ENCODE data around the gene TACC2.
"Not testable (repeated sequence)": the region's sequence is repeated elsewhere in the genome, so short reads cannot be mapped to it uniquely, and the experiment has no call there.

TACC2 gene

DNA sequence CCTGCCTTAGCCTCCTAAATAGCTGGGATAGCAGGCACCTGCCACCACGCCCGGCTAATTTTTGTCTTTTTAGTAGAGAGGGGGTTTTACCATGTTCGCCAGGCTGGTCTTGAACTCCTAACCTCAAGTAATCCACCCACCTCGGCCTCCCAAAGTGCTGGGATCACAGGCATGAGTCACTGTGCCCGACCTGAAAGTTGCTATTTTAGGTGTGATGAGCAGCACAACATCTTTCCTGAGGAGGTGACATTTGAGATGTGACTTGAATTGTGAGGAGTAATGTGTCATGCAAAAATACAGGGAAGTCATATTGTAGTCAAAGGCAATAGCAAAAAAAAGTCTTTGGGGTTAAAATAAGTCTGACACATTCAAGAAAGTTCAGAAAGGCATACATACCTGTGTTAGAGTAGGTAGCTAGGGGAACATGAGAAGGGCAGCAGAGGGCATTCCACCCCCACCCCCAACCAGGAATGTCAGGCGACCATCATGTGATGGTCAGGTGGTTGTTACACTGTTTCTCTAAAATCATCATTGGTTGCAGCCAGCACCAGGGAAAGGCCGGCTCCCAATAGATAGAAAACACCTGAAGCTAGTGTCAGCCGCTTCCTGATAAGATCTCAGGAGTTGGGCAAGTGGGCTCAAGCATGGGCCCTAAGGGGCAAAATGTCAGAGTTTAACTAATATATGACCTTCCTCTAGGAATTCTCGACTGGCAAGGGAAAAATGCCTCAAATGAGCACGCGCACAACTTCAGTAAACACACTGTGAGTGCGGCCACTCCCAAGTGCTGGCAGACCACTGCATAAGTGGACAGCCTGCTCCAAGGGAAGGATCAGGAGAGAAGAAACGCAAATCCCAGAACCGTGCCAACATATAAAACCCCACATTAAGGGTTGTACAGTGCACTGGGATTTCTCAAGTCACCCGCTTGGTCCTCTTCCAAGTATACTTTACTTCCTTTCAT is at the start of gene TACC2:
TACC2 (plus strand) TSS at position 803 of the 964 bp plus-strand sequence. CDS start 32,819 bp downstream, outside the sequence.
- no peak for DNase-seq

- no peak for DNase-seq
Measured at GRCh38 chr10:121941532-121941931, 47.4 kb upstream of the TACC2 start.

DNA sequence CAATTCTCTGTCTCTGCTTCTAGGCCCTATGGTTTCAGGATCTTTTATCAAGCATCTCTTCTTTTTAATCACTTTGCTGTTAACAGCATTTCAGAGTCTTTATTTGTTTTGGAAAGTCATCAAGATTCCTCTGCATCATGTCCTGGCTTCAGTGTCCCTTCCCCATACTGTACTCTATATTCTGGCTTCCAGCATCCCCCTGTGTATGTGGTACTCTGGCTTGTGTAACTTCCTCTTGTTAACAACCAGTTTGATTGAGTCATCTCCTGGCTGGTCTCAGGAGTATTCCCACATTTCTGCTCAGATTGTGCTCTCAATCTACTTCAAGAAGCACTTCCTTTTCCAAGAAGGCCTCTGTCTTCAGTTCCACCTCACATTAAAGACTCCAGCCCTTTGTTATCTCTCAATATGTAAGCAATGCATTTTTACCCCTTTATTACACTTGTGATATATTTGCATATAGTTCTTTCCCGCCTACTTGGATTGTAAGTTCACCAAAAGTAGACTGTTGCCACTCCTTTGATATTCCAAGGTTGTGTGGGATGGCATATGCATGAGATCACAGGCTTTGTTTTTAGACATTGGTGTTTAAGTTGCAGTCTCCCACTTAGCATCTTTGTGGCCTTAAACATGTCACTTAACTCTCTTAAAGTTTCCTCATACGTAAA is 46.1 kb upstream of the TACC2 start:
- no peak for DNase-seq

DNA sequence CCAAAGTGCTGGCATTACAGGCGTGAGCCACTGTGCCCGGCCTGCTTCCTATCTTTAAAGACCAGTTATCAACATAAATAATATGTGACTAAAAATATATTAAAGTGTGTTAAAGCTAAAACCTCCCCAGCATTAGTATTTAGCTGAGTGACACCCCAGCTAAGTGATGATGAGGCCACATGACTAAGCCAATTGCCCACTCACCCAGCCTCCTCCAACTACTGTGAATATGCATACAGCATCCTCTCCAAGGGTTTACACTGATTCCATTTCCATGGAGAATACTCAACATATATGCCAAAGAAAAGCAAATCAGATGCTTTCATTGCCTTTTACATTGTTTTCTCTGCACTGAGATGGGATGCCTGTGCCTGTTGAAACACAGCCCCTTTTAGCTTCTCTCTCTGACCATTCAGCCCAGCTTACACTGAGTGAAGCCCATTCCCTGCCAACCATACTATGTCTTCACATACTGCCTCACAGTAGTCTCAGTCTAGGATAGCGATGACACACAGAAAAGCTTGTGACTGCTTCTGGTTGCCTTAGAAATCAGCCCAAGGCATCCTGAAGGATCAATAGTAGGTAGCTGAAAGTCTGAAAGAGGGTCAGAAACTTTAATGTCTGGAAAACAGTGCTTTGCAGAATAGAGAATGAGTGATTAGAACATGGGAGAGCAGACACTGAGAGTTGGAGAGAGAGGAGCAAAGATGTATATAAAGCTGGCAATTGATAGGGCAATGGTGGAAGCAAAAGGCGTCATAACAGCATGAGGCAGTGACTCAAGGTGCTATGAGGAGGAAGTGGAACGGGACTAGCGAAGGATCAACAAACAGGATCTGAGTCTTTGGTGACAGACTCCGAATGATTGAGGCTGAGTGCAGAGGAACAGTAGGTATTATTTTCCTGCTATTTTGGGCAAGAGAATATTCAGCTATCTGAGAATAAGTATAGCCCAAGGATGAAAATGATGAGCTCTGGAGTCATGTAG is 41.3 kb upstream of the TACC2 start:
- DNase-seq = no peak

- DNase-seq = no peak
Measured at GRCh38 chr10:121949049-121949448, 39.9 kb upstream of the TACC2 start.

- no peak for DNase-seq
Measured at GRCh38 chr10:121949451-121949850, 39.5 kb upstream of the TACC2 start.

- DNase-seq = no peak
Measured at GRCh38 chr10:121952226-121952625, 36.7 kb upstream of the TACC2 start.

DNA sequence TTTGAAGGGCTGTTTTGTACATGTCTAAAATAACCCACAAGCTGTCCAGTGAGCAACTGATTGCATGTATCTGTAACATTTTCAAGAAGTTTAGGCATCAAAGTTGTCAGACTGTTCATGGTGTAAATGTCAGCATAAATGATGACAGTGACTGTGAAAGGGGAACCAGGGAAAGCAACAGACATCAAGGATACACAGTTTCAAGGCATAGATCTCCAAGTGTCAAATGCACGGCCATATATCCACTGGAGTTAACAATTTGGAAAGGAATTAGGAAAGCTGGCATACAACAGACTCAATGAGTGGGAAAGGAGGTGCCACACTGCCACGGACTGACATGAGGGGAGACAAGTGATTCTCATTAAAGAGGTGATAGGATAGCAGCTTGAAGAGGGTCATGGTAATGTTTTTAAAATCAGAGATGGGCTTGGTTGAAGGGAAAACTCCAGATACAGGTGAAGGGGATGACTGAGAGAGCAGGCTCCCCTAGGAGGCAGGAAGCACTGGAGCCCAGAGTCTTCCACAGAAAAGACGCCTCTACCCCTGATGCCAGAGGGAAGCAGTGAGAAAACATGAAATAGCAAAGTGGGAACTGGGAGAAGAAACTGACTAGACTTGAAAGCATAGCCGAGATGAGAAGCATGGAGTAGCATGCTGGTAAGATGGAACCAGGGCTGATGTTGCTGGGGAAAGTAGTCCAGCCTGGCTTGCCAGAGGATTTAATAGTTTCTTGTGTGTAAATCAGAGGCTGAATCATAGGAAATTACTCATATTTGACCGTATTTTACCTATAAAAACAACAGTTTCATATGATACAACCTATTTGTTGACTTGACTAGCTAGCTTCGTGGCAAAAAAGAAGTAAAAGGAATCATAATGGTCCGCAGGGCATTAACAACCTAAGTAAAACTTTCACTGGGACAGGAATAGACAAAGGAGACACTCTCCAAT is 32.6 kb upstream of the TACC2 start:
- no peak for DNase-seq

DNA sequence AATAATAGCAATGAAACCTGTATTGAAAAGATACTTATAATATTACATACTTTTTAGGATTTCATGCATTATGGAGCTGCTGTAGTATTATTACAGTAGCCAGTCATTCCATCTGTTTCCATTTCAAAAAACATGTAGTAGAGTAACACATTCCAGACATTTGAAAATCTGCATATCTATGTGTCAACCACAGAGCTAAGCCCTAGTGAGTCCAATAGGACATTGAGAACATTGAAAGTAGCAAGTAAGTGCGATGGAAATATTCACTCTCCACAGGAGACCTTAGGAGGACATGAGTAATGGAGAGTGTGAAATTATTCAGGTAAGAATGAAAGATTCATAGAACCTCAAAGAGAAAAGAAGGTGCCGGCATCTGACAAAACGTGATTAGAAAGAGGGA is 29.3 kb upstream of the TACC2 start:
- DNase-seq = no peak

- no peak for DNase-seq
Measured at GRCh38 chr10:121961456-121961855, 27.5 kb upstream of the TACC2 start.

GRCh38 chr10:121965996-121966395 is 23.0 kb upstream of the TACC2 start:
- no peak for DNase-seq

DNA sequence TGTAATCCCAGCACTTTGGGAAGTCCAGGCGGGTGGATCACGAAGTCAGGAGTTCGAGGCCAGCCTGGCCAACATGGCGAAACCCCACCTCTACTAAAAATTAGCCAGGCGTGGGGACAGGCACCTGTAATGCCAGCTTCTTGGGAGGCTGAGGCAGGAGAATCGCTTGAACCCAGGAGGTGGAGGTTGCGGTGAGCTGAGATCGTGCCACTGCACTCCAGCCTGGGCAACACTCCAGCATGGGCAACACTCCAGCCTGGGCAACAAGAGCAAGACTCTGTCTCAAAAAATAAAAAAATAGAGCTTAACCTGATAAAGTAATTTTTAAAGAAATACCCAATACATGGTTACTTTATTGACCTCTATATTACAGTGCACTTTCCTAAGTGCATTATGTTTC is 19.9 kb upstream of the TACC2 start:
- DNase-seq = not testable (repeated sequence)

GRCh38 chr10:121974019-121974534 is 14.9 kb upstream of the TACC2 start:
- DNase-seq = peak in 1 of 2 experiments; percentile 9

GRCh38 chr10:121974535-121975294 is 14.2 kb upstream of the TACC2 start, which contains the start of gene NSMCE4A:
TSS of gene NSMCE4A (minus strand) at chr10:121975217. CDS start at chr10:121975165, 52 bp downstream.
- DNase-seq = peak; percentile 60 to 61

- DNase-seq = no peak
Measured at GRCh38 chr10:121975295-121976086, 13.5 kb upstream of the TACC2 start.

- DNase-seq = no peak
Measured at GRCh38 chr10:121976607-121977006, 12.4 kb upstream of the TACC2 start.

DNA sequence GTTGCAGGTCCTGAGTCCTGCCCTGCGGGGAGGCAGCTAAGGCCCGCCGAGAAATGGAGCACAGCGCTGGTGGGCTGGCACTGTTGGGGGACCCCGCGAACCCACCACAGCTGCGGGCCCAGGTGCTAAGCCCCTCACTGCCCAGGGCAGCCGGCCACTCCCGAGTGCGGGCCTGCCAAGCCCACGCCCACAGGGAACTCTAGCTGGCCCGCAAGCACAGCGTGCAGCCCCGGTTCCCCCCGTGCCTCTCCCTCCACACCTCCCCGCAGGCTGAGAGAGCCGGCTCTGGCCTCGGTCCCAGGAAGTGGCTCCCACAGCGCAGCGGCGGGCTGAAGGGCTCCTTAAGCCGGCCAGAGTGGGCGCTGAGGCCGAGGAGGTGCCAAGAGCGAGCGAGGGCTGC is 10.5 kb upstream of the TACC2 start:
- DNase-seq = no peak

GRCh38 chr10:121981346-121981745 is 7.6 kb upstream of the TACC2 start:
- DNase-seq = no peak

DNA sequence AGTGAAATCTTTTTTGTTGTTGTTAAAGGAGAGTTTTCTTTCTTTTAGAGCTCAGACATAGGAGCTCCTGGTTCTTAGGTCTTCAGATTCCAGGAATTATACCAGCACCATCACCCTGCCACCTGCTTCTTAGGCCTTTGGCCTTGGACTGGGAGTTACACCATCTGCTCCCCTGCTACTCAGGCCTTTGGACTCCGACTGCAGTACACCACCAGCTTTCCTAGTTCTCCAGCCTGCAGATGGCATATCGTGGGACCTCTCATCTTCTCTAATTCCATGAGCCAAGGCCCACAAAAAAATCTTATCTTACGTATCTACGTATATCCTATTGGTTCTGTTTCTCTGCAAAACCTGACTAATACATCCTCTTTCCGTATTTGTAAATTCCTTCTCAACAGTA is 5.1 kb upstream of the TACC2 start:
- DNase-seq = no peak

GRCh38 chr10:121984463-121984862 is 4.5 kb upstream of the TACC2 start:
- no peak for DNase-seq
